HG03064 (cell line): ENCODE results near the gene LENG8.
"Not testable (repeated sequence)": the region's sequence is repeated elsewhere in the genome, so short reads cannot be mapped to it uniquely, and the experiment has no call there.

Source experiments
- ATAC-seq: cut with Tn5 transposase; IDR thresholded peaks from one replicate; pipeline ENCODE4 v1.9.1; 2021; ENCODE audit warnings: low read depth; ENCODE audit not compliant: unreplicated experiment

LENG8 gene

DNA sequence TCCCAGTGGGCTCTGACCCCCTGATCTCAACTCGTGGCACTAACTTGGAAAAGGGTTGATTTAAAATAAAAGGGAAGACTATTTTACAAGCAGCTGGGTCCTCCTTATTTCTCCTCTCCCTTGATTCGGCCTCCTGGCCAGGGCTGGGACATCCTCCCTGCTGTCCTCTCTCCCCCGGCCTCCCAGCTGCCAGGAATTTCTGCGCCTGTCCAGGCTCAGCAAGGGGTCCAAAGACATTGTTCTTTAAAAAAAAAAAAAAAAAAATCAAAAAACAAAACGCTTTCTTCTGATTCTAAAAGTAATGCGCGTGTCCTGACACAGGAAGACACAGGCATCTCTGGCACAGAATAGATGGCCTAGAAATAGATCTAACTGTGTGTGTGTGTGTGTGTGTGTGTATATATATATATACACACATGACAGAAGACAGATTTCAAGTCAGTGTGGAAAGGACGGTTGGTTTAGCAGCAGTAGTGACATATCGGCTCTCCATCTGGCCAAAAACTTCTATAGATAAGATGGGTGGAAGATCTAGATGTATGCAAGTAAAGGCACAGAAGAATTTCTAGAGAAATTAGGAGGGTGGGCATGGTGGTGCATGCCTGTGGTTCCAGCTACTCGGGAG is 12.3 kb upstream of the LENG8 start:
- ATAC-seq: no peak

DNA sequence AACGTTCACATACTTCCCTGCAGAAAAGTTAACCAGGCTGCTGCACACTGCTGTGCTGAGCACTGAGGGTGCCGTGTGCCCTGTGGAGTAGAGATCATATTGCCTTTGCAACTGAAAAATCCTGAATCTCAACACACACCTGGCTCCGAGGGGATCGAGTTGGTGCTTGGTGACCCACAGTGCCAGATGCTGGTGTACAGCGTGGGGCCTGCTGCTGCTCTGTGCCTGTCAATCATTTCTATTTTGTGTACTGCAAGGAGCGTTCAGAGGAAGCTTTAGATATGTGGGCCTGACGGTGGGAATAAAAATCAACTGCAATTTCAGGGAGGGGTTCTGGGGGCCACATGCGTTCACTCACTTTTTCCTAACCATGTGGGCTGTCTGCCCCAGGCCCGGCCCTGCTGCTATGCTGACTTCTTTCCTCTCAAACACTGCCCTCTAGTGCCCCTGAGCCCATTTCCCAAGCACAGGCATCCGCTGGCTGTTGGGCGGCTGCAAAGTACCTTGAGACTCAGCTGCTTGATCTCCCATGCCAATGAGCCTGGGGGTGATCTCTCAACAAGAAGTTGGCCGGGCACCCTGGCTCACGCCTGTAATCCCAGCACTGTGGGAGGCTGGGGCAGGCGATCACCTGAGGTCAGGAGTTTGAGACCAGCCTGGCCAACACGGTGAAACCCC is 9.7 kb upstream of the LENG8 start:
- ATAC-seq: no peak

DNA sequence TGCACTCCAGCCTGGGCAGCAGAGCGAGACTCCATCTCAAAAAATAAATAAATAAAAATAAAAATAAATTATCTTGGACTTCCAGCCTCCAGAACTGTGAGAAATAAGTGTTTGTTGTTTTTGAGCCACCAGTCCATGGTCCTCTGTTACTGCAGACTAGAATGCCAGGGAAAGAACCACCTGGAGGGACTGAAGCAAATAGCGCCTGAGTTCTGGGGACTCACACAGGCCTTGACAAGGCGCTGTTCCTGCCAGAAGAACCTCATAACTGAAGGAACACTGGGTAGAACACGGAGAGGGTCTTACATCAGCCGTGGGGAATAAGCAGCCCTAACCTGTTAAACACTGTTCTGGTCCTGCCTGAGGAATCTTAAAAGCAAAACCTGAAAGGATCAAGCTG is 8.4 kb upstream of the LENG8 start:
- ATAC-seq: no peak

DNA sequence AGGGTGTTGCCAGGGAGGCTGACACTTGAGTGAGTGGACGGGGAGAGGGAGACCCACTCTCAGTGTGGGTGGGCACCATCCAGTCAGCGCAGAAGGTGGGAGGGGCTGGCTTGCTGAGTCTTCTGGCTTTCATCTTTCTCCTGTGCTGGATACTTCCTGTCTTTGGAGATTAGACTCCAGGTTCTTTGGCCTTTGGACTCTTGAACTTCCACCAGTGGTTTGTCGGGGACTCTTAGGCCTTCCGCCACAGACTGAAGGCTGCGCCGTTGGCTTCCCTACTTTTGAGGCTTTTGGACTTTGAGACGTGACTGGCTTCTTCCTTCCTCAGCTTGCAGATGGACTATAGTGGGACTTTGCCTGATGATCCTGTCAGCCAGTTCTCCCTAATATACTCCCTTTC is 4.3 kb upstream of the LENG8 start:
- ATAC-seq: no peak

DNA sequence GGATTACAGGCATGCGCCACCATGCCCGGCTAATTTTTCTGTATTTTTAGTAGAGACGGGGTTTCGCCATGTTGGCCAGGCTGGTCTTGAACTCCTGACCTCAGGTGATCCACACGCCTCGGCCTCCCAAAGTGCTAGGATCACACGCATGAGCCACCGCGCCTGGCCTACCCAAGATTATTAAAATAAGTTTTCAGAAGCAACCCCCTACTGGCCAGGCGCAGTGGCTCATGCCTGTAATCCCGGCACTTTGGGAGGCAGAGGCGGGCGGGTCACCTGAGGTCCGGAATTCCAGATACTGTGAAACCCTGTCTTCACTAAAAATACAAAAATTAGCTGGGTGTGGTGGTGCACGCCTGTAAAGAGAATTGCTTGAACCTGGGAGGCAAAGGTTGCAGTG is 2.6 kb upstream of the LENG8 start:
- not testable (repeated sequence) for ATAC-seq

DNA sequence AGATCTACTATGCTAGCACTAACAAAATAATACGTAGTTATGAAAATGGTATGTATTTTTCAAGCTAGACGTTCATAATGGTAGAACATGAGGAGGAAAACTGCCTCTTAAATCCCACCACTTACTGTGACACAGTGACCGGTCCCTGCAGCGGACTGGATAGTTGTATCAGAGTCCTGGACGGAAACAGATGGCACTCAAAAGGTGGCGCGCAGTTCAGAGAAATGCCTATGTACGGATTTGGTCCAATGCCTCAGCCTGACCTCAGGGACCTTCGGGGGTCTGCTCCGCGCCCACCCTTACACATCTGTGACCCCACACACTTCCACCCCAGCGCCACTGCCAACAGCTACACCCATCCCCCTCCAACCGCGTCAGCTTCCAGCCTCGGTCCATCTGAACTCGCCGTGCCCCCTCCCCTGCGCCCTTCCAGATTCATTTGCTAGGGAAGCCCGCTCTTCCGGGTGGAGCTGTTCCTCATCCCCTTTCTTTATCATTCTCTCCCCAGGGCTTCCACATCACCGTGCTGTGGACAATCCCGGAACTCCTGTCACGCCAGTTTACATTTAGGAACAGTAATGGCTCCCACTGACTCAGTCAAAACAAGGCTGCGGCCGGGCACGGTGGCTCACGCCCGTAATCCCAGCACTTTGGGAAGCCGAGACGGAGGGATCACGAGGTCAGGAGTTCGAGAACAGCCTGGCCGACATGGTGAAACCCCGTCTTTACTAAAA is 792 bp upstream of the LENG8 start:
- ATAC-seq: no peak

DNA sequence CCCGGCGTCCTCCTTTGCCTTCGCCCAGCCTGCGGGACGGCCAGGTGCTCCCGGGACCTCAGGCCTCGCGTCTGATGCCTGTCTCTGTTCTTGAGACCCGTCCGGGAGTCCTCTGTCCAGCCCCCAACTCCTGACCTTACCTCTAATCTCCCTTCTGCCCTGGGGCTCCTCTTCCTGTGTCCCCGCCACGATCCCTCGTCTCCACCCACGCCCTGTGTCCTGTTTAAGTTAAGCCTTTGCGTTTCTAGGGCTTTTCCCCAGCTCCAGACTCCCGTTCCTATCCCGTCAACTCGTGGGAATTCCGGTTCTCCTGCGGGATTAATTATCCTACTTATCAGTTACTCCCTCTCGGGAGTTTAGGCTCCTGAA is 686 bp downstream of the LENG8 start:
- no peak for ATAC-seq

DNA sequence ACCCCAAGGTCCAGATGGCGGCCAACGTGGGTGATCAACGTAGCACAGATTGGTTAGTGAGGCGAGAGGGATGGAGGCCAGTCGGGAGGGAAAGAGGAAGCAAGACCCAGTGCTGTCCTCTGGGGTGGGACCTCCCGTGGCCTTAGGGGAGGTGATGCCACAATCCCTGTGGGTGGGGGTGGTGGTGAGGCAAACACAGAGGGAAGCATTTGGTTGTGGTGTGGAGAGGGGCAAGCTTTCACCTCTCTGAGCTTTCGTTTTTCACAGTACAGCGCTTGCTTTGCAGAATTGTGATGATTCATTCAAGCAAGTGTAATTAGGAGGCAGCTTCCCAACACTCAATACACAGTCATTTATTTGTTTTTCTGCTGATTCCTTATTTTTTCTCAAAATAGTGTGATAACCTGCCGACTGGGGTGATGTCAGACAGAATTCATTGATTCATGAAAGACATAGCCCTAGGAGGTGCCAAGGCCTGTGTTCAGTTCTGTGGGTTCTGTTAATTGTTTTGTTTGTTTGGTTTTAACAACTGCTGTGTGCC is 2.4 kb downstream of the LENG8 start:
- no peak for ATAC-seq

DNA sequence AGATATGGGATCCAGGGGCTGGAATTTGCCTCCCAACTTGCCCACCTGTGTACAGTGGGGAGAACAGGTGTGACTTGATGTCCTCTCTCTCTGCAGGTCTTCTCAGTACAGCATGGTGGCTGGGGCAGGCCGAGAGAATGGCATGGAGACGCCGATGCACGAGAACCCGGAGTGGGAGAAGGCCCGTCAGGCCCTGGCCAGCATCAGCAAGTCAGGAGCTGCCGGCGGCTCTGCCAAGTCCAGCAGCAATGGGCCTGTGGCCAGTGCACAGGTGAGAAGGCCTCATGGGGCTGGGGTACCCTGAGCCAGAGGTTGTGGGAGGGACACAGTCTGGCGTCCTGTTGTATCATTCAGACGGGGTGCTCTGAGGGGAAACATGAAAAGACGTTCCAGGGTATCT is 3.0 kb downstream of the LENG8 start:
- no peak for ATAC-seq

DNA sequence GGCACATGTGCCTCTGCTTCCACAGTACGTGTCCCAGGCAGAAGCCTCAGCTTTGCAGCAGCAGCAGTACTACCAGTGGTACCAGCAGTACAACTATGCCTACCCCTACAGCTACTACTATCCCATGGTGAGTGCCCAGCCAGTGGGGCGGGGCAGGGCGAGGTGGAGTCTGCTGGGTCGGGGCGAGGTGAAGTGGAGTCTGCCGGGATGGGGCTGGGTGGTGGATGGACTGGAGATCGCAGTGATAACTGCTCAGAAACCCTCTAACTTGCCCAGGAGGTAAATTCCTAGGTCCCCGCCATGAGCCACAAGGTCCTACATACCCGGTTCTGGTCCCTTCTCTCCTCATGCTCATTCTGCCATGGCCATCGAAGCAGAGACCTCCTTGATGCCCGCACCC is 3.6 kb downstream of the LENG8 start:
- no peak for ATAC-seq

DNA sequence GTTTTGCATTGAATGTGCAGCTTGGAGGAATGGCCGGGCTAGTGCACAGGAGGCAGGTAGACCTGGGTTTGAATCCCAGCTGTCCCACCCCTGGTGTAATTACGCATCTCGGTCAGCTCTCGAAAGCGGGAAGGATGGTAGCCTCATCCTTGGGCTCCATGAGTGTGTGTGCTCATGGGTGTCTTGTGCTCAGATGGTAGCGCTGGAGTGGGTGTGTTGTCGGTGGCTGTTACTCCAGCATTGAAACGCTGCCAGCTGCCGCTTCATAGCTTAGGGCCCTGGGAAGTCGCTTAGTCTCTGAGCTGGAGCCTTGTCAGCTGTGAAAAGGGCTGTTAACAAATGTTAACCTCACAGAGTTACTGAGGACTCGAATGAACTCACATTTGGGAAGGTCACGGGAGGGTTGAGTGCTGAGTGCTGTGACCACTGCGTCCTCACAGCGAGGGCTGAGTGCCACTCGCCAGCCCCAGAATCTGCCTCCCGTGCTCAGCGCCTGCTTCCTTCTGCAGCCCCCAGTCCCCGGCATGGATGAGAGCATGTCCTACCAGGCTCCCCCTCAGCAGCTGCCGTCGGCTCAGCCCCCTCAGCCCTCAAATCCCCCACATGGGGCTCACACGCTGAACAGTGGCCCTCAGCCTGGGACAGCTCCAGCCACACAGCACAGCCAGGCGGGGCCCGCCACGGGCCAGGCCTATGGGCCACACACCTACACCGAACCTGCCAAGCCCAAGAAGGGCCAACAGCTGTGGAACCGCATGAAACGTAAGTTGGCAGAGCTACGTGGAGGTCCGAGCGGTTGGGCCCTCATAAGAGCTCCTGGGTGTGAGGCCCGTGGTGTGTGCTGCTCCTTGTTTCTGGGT is 5.2 kb downstream of the LENG8 start:
- no peak for ATAC-seq

DNA sequence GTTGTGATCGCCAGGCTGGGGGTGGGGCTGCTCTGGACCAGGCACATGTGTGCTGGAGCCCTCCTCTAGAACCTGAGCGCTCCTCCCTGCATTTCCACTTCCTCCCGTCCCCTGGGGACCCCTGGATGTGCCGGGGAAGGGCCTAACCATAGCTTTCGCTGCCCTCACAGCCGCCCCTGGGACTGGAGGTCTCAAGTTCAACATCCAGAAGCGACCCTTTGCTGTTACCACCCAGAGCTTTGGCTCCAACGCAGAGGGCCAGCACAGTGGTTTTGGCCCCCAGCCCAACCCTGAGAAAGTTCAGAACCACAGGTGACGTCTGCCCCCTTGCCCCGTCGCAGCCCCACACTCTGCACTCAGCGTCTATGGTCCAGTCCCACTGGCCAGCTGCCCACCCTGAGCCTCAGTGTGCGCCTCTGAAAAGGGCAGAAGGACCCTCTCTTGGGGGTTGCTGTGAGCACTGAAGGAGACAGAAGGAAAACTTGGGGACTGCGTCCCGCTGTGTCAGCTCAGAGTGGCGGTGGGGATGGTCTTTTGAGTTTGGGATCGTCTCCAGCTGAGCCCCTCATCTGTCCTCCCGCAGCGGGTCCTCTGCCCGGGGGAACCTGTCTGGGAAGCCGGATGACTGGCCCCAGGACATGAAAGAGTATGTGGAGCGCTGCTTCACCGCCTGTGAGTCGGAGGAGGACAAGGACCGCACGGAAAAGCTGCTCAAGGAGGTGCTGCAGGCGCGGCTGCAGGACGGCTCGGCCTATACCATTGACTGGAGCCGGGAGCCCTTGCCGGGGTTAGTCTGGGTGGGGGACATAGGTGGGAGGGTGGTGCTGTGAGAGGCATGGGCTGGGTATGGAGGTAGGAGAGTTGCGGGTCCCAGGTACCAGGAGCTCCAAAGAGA is 6.0 kb downstream of the LENG8 start:
- no peak for ATAC-seq

DNA sequence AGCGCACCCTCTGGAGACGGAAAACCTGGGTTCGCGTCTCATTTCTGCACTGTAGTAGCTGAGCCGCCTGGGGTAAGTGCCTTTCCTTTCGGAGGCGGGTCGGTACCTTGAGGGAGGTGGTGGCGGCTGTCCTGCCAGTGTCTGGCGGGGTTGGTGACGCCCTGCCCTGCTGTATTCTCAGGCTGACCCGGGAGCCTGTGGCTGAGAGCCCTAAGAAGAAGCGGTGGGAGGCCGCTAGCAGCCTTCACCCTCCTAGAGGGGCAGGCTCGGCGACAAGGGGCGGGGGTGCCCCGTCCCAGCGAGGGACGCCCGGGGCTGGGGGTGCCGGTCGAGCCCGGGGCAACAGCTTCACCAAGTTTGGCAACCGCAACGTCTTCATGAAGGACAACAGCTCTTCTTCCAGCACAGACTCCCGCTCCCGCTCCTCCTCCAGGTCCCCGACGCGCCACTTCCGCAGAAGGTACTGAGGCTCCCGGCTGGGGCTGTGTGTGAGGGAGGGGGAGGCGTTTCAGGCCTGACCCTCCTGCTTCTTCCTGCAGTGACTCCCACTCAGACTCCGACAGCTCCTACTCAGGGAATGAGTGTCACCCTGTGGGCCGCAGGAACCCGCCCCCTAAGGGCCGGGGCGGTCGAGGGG is 6.9 kb downstream of the LENG8 start:
- no peak for ATAC-seq

DNA sequence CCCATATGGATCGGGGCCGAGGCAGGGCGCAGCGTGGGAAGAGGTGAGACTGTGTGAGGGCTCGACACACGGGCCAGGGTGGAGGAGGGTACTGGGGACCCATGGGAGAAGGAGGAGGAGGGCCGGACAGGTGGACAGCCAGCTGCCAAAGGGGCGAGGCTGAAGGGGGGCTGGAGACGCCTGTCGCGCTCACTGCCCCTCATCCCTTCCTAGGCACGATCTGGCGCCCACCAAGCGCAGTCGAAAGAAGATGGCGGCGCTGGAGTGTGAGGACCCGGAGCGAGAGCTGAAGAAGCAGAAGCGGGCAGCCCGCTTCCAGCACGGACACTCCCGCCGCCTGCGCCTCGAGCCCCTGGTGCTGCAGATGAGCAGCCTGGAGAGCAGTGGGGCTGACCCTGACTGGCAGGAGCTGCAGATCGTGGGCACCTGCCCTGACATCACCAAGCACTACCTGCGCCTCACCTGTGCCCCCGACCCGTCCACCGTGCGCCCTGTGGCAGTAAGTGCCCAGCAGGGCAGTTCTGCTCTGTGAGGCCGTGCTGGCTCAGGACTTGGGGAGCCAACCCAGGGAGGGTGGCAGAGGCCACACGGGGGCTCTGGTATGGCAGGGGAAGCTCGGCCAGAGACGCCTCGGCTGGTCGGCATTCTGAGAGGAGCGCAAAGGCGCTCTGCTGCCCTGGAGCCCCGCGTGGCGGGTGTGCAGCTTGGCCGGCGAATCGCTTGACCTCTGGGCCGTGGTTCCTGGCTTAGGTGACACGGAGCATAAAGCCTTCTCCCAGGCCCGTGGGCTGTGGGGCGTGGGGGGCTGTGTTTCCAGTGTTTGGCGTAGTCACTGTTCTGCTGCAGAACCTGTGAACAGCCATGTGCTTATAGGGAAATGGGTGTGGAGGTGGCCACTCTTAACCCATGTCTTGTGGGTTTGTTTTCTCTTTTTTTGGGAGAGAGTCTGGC is 7.7 kb downstream of the LENG8 start:
- no peak for ATAC-seq

DNA sequence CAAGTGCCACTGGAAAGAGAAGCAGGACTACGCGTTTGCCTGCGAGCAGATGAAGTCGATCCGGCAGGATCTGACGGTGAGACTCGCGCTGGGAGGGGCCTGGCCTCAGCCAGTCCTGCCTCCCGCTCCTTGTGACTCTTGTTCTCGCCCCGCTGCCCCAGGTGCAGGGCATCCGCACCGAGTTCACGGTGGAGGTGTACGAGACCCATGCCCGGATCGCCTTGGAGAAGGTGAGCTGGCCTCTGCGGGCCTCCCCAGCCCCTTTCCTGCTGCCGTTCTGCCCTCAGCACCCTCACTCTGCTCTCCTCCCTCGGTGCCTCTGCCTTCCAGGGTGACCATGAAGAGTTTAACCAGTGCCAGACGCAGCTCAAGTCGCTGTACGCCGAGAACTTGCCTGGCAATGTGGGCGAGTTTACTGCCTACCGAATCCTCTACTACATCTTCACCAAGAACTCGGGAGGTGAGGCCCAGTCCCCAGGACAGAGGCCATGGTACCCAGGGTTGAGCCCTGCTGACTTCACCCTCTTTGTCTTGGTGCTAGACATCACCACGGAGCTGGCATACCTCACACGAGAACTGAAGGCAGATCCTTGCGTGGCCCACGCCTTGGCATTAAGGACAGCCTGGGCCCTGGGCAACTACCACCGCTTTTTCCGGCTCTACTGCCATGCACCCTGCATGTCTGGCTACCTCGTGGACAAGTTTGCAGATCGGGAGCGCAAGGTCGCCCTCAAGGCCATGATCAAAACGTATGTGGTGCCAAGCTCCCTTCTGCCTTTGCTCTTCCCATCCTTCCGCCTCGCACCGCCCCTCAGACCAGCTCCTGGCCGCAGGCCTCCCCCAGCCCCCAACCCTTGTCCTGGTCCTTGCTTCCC is 9.0 kb downstream of the LENG8 start:
- no peak for ATAC-seq

DNA sequence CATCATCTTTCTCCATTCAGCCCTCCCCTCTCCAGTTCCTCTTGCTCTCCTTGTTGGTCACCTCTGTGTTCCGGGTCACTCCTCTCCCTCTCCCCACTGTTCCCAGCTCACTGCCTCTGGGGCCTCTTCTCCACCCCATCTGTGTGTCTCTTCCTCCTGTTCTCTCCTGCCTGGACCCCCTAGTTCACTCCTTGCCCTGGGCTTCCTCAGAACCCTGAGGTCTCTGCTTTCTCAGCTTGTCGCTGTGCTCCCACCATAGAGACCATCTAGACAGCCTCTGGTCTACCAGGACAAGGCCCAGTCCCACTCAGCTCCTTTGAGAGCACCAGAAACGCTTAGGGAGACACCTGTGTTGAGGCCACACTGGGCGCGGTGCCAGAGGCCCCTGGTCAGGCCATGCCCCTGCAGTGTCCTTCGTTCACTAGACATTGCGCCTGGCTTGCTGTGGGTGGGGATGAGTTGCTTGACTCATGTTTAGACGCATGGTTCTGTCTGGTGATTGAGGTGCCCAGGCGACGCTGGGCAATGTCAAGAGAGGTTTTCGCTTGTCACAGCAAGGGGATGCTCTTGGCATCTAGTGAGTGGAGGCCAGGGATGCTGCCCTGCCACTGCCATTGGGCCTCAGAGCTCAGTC is 9.8 kb downstream of the LENG8 start:
- ATAC-seq: no peak
